Measurements from ENCODE around the gene ZBED4.

- TF ChIP-seq, protein P1, sequence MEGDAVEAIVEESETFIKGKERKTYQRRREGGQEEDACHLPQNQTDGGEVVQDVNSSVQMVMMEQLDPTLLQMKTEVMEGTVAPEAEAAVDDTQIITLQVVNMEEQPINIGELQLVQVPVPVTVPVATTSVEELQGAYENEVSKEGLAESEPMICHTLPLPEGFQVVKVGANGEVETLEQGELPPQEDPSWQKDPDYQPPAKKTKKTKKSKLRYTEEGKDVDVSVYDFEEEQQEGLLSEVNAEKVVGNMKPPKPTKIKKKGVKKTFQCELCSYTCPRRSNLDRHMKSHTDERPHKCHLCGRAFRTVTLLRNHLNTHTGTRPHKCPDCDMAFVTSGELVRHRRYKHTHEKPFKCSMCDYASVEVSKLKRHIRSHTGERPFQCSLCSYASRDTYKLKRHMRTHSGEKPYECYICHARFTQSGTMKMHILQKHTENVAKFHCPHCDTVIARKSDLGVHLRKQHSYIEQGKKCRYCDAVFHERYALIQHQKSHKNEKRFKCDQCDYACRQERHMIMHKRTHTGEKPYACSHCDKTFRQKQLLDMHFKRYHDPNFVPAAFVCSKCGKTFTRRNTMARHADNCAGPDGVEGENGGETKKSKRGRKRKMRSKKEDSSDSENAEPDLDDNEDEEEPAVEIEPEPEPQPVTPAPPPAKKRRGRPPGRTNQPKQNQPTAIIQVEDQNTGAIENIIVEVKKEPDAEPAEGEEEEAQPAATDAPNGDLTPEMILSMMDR (IDR thresholded peaks at IDR 0.05; ENCODE audit: low read depth, low read length) = no peak
- no peak for TF ChIP-seq EZH2phosphoT487 (IDR thresholded peaks at IDR 0.05; ENCODE audit: low read depth)
These were observed 39.4 kb upstream of the ZBED4 start for GRCh38 chr22:49814164-49814686.

All from OCI-LY3 (cell line).